ENCODE data around the gene SAMD4B. TPM values are rescaled to one million over a fixed set of nuclear protein-coding genes. Genes with fewer than 3 reads are reported as not detected.
A peak's percentile ranks its signal among the peaks of the same experiment; 100 is the strongest.

The SAMD4B gene
- total RNA-seq, 2 experiments from 2014 or later: 59.4 to 60.0 TPM

GRCh38 chr19:39327363-39328045 lies 14.7 kb upstream of the SAMD4B start:
- H3K27ac ChIP-seq (ENCODE audit: low read depth, low read length, poor library complexity, severe bottlenecking): no peak overlapping the region
- H3K4me3 ChIP-seq (ENCODE audit: low read depth, low read length, poor library complexity, severe bottlenecking): no peak overlapping the region
- no peaks in the 10 kb centered on the region for H3K79me2 ChIP-seq (ENCODE audit: insufficient read depth, low read depth, low read length)
- H3K4me2 ChIP-seq (ENCODE audit: low read length): no peak overlapping the region
- no peak overlapping the region for H2AFZ ChIP-seq (ENCODE audit: low read length)
- H3K9me2 ChIP-seq (ENCODE audit: insufficient read depth, low read length): no peaks in the 10 kb centered on the region
- intact Hi-C loops (cut with micrococcal nuclease; ENCODE audit: unreplicated experiment): loop anchor here (1.0 kb wide), 2 partner anchors 115 to 205 kb away; no protein-coding TSS in a partner anchor
- BruUV-seq (replicated peaks): no TSS peak
- POLR2A ChIA-PET: interaction anchor here (0.5 kb wide), 1 partner anchor 208 kb away, joined by 5 read pairs; no protein-coding TSS in a partner anchor
- CTCF ChIA-PET (ENCODE audit: unreplicated experiment): no interaction called here
- no peaks in the 10 kb centered on the region for H3K4me1 ChIP-seq (ENCODE audit: insufficient read depth, low read length, poor library complexity, severe bottlenecking)
- H3K9me3 ChIP-seq (ENCODE audit: low read length): no peaks in the 10 kb centered on the region
- H4K20me1 ChIP-seq (ENCODE audit: insufficient read depth, low read length): no peaks in the 10 kb centered on the region
- peaks cover 19% of the 10 kb centered on the region; the same call in 1 of the 2 replicates for H3K36me3 ChIP-seq (ENCODE audit: insufficient read depth, low read length)
- no peak for DNase-seq (ENCODE audit: low spot score)
- TF ChIP-seq, protein P1, sequence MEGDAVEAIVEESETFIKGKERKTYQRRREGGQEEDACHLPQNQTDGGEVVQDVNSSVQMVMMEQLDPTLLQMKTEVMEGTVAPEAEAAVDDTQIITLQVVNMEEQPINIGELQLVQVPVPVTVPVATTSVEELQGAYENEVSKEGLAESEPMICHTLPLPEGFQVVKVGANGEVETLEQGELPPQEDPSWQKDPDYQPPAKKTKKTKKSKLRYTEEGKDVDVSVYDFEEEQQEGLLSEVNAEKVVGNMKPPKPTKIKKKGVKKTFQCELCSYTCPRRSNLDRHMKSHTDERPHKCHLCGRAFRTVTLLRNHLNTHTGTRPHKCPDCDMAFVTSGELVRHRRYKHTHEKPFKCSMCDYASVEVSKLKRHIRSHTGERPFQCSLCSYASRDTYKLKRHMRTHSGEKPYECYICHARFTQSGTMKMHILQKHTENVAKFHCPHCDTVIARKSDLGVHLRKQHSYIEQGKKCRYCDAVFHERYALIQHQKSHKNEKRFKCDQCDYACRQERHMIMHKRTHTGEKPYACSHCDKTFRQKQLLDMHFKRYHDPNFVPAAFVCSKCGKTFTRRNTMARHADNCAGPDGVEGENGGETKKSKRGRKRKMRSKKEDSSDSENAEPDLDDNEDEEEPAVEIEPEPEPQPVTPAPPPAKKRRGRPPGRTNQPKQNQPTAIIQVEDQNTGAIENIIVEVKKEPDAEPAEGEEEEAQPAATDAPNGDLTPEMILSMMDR (conservative IDR thresholded peaks at IDR 0.05; ENCODE audit: low read length): no peak
- TF ChIP-seq EZH2phosphoT487 (IDR thresholded peaks at IDR 0.05; ENCODE audit: borderline replicate concordance, low read depth, low read length): no peak

GRCh38 chr19:39328046-39328705 lies 14.0 kb upstream of the SAMD4B start:
- Histone ChIP-seq H3K4me1 (ENCODE audit: insufficient read depth, low read length, poor library complexity, severe bottlenecking) (no peaks in the 10 kb centered on the region), H4K20me1 (ENCODE audit: insufficient read depth, low read length) (no peaks in the 10 kb centered on the region), H3K4me3 (ENCODE audit: low read depth, low read length, poor library complexity, severe bottlenecking) (no peak overlapping the region), H3K9me3 (ENCODE audit: low read length) (no peaks in the 10 kb centered on the region), H3K36me3 (ENCODE audit: insufficient read depth, low read length) (peaks cover 19% of the 10 kb centered on the region; the same call in 1 of the 2 replicates), H3K4me2 (ENCODE audit: low read length) (no peak overlapping the region), H3K27ac (ENCODE audit: low read depth, low read length, poor library complexity, severe bottlenecking) (no peak overlapping the region), H3K9me2 (ENCODE audit: insufficient read depth, low read length) (no peaks in the 10 kb centered on the region), H3K79me2 (ENCODE audit: insufficient read depth, low read depth, low read length) (no peaks in the 10 kb centered on the region), H2AFZ (ENCODE audit: low read length) (no peak overlapping the region)
- ChIA-PET CTCF (ENCODE audit: unreplicated experiment) (no interaction called here), POLR2A (interaction anchor here (0.5 kb wide), 1 partner anchor 209 kb away, joined by 5 read pairs; no protein-coding TSS in a partner anchor)
- DNase-seq (ENCODE audit: low spot score): peak; percentile 69
- BruUV-seq (replicated peaks): no TSS peak
- TF ChIP-seq, protein P1 (conservative IDR thresholded peaks at IDR 0.05; ENCODE audit: low read length): peak; percentile 98
- no peak for TF ChIP-seq EZH2phosphoT487 (IDR thresholded peaks at IDR 0.05; ENCODE audit: borderline replicate concordance, low read depth, low read length)
- intact Hi-C loops (cut with micrococcal nuclease; ENCODE audit: unreplicated experiment): loop anchor here (1.0 kb wide), 2 partner anchors 116 to 206 kb away; no protein-coding TSS in a partner anchor
